Head of caudate nucleus (tissue), 42 donors: Measurements from ENCODE around the gene SBF2.

ENCODE experiments used
- DNase-seq, 42 donors: peaks; one replicate each; pipeline versions ENCODE4 v3.0.0 to v3.0.0-alpha.2; 2020 to 2021; ENCODE audit warnings: mixed read lengths in 7 of 42
- intact Hi-C: fragments of 100-400 bp; cut with DNase I; formaldehyde crosslinking; loops from one replicate; pipeline ENCODE4 v1.15.0; 2022

The SBF2 gene

DNA sequence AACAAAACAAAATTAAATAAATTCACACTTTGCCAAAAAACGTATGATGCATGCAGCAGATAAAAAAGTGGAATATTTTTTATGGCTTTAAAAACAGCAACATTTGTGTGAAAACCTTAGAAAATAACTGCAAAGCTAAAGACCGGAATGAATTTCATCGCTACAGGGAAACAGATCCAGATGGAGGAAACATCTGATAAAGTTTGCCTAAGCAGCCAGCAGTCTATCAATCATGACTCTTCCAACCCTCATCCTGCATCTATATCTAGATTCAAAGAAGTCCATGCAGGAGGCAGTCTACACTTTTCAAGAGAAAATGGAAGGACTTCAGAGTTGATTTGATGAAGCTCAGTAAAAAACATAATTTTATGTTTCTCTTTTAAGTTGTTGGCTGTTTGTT lies 503.3 kb downstream of the SBF2 start:
- intact Hi-C loops, result no loop called here
- DNase-seq, result no peak

- DNase-seq, result peak in 1 of 42 donors; percentile 4
- intact Hi-C loops, result no loop called here
These were observed 504.1 kb downstream of the SBF2 start for GRCh38 chr11:9789910-9790309.

DNA sequence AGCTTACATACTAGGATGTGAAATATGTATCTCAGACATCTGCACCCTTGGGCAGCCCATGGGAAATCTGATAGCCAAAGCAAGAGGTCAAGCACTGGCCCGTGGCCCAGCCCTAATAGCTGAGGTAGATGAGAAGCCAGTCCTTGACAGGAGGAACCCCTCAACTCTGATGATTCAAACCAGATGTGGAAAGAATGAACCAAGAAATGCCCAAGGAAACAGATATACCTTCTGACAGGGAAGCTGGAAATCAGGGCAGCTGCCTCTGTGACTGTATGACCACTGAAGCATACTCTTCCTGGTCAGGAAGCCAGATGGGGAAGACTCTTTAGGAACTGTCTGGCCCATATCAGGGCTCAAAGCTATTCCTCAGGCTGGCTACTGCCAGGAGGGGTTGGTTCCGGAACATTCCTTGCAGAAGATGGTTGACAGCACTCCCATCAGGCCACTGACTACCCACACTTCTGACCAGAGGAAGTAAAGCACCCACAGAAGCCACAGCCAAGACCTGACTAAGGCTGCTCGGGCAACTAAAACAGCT lies 506.0 kb downstream of the SBF2 start:
- intact Hi-C loops, result no loop called here
- peak in 12 of 42 donors; percentile 4 to 53 (median 23) for DNase-seq

DNA sequence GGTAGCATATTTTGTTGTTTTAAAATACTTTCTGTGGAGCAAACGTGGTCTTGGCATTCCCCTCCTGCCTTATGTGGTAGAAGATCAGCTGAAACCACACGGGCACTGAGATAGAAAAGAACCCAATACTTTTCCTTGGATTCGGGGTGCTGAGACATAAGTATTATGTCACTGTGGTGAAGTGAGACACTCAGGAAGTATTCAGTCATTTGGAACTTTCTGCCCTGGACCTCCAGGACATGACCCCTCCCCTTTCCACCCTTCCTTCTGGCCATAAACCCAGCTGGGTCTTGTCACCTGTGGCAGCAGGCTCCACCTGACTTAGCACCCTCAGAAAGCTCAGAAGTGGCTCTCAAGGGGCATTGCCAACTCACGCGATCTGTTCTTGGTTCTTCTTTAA lies 506.8 kb downstream of the SBF2 start:
- intact Hi-C loops, result no loop called here
- no peak for DNase-seq

GRCh38 chr11:9784602-9785315 lies 509.3 kb downstream of the SBF2 start:
- intact Hi-C loops, result no loop called here
- DNase-seq, result no peak

DNA sequence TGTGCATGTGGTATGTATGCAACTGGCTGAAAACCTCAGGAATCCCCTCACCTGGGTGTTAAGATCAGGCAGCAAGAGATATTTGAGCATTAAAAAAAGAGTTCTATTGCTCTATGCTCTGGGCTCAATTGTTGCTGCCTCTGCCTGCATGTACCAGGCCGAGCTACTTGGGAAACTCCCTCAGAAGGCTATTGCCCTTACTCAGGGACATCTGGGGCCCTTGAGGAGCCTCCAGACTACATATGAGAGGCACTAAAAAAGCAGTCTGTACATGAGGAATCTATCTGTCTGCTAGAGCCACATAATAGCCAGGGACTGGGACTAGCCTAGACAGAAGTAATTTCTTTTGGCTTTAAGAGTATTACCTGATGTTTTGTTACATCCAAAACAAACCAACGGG lies 510.0 kb downstream of the SBF2 start:
- intact Hi-C loops, result no loop called here
- DNase-seq, result no peak

DNA sequence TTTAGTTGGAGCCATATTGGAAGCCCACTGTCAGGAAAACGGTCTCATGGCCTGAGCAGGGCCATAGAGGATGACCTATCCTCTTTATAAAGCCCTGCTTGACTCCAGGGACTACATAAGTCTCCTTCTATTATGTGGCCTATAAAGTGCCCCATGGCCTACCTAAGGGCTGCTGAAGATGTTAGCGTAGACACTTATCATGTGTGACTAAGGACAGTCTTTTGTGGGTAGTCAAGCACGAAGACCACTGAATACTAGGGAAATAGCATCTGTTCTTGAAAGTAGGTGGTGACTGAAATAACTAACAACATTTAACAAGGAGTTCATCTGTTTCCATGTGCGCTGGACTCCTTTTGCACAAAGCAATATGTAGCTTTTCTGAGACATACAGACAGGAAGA lies 513.1 kb downstream of the SBF2 start:
- no peak for DNase-seq
- intact Hi-C loops, result no loop called here

GRCh38 chr11:9777525-9777924 lies 516.5 kb downstream of the SBF2 start:
- DNase-seq, result no peak
- intact Hi-C loops, result no loop called here

DNA sequence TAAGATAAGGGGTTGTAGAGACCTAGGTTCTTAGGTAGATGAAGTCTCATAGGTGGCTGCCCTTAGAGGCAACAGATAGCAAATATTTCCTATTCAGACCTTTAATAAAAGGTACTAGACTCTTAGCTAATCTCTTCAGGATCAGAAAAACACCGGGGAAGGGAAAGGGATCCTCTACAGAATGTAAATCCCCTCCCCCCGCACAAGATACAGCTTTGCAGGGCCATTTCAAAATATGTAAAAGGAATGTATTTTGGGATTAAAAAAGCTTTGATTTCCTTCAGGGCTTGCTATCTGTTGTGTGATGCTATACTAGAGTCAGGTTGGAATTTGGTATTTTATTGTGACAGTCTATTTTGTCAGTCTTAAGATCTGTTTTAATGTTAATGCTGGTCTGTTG lies 517.0 kb downstream of the SBF2 start:
- DNase-seq, result no peak
- intact Hi-C loops, result no loop called here

GRCh38 chr11:9776203-9776602 lies 517.8 kb downstream of the SBF2 start:
- no peak for DNase-seq
- intact Hi-C loops, result no loop called here

GRCh38 chr11:9775398-9775779 lies 518.6 kb downstream of the SBF2 start:
- no peak for DNase-seq
- intact Hi-C loops, result no loop called here

DNA sequence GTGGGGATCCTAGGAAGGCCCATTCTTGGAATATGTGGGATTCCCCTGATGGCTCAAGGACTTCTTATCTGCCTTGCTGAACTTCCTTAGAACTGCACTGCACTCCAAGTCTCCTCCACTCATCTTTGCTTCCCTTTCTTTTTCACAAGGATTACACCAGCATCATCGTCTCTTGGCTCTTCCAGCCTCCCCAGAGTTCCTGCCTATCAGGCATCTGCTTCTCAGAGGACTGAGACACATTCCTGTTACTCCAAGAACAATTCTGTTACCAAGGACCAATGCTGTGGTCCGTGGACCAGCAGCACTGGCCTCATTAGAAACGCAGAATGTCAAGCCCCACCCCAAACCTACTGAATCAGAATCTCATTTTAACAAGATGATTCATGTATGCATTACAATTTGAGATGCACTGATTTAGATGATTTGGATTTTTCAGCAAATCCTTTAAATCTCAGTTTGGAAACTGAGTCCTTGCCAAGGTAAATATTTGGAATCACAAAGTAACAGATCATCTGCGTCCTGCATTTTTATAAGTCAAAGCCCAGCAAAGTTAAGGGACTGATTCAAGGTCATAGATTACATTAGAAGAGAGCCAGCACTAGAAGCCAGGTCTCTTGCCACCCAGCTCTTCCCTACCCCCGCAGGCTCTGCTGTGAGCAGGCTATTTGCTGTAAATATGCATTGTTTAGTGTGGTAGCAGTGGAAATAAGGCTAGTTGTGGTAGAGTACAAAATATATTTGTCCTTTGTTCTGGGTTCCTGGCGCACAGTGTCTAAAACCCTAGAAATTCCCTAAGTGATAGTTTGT lies 519.2 kb downstream of the SBF2 start:
- intact Hi-C loops, result no loop called here
- DNase-seq, result peak in 1 of 42 donors; percentile 32

GRCh38 chr11:9774109-9774508 lies 519.9 kb downstream of the SBF2 start:
- intact Hi-C loops, result no loop called here
- DNase-seq, result no peak

- intact Hi-C loops, result no loop called here
These were observed 520.5 kb downstream of the SBF2 start for GRCh38 chr11:9773524-9773923.

GRCh38 chr11:9772218-9772617 lies 521.8 kb downstream of the SBF2 start:
- intact Hi-C loops, result no loop called here
- DNase-seq, result no peak

More at GRCh38 chr11:9773524-9773923, 520.5 kb downstream of the SBF2 start:
- no peak for DNase-seq

- intact Hi-C loops, result no loop called here
- DNase-seq, result no peak
These were observed 522.9 kb downstream of the SBF2 start for GRCh38 chr11:9771071-9771511.

DNA sequence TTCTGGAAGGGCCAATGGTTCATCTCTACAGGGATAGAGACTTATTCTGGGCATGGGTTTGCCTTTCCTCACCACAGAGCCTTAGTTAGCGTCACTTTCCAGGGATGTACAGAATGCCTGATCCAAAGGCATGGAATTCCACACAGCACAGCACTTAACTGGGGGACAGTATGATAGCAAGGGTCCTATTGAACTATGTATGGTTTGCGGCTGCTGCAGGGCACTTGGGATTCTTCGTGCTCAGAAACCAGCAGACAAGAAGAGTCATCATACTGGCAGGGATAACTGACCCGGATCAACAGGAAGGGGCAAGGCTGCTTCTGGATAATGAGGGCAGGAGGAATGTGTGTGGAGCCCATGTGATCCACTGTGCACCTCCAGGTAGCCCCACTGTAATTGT lies 524.4 kb downstream of the SBF2 start:
- intact Hi-C loops, result no loop called here
- no peak for DNase-seq

GRCh38 chr11:9765320-9766101 lies 528.5 kb downstream of the SBF2 start:
- intact Hi-C loops, result no loop called here
- no peak for DNase-seq

GRCh38 chr11:9763301-9763700 lies 530.7 kb downstream of the SBF2 start:
- intact Hi-C loops, result no loop called here
- DNase-seq, result no peak

DNA sequence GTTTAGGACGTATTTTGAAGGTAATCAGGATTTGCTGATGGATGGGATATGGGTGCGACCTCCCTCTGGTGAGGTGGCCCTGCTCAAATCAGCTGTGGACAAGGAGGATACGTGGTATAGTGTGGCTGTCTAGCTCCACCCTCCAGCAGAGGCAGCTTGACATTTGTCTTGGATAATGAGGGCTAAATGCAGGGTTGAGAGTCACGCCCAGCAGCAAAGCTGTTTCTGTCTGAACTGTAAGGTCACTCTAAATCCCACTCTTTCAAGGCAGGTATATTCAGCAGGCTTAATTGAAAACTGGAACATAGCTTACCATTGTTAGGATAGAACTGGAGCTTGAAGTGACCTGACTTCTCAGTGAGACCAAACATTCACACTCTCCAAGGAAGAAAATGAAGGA lies 531.5 kb downstream of the SBF2 start:
- no peak for DNase-seq
- intact Hi-C loops, result no loop called here
